Neural progenitor cell (in vitro differentiated cells): Measurements from ENCODE around the gene DLX4. TPM values are rescaled to one million over a fixed set of nuclear protein-coding genes. Genes with fewer than 3 reads are reported as not detected.

ENCODE experiments used
- DNase-seq: peaks from one replicate; pipeline ENCODE4 v3.0.0-alpha.2; 2016; ENCODE audit warnings: low spot score
- H2AFZ ChIP-seq: fragments of 200-600 bp; sonication (generic); replicated peaks from 2 replicates; pipeline ENCODE4 v1.6.1; 2016; ENCODE audit warnings: antibody characterized with exemption
- H3F3A ChIP-seq: fragments of 200-600 bp; sonication (generic); 2 replicates; pipeline ENCODE4 v1.6.1; 2016; ENCODE audit warnings: antibody characterized with exemption, low read depth
- H3K27ac ChIP-seq: fragments of 200-600 bp; sonication (generic); 2 replicates; pipeline ENCODE4 v1.5.1; 2016; ENCODE audit warnings: mild to moderate bottlenecking
- H3K27me3 ChIP-seq: fragments of 200-600 bp; sonication (generic); 2 replicates; pipeline ENCODE4 v1.6.1; 2016; ENCODE audit warnings: mild to moderate bottlenecking, moderate library complexity
- H3K36me3 ChIP-seq: fragments of 200-600 bp; sonication (generic); 2 replicates; pipeline ENCODE4 v1.5.1; 2016
- H3K4me1 ChIP-seq: fragments of 200-600 bp; sonication (generic); 2 replicates; pipeline ENCODE4 v1.6.1; 2016; ENCODE audit warnings: mixed run types
- H3K4me2 ChIP-seq: fragments of 200-600 bp; sonication (generic); 2 replicates; pipeline ENCODE4 v1.6.1; 2016
- H3K4me3 ChIP-seq: fragments of 200-600 bp; sonication (generic); 2 replicates; pipeline ENCODE4 v1.5.1; 2016
- H3K79me2 ChIP-seq: fragments of 200-600 bp; sonication (generic); 2 replicates; pipeline ENCODE4 v1.6.1; 2016; ENCODE audit warnings: low read depth
- H3K9ac ChIP-seq: fragments of 200-600 bp; sonication (generic); 2 replicates; pipeline ENCODE4 v1.6.1; 2016
- H3K9me3 ChIP-seq: fragments of 200-600 bp; sonication (generic); 2 replicates; pipeline ENCODE4 v1.5.1; 2016; ENCODE audit warnings: low read depth
- H4K20me1 ChIP-seq: fragments of 200-600 bp; sonication (generic); 2 replicates; pipeline ENCODE4 v1.6.1; 2016; ENCODE audit warnings: low read depth
- H3K27ac Mint-ChIP-seq: 3 replicates; pipeline ENCODE4 v1.8.0; 2021; ENCODE audit warnings: mixed read lengths
- H3K27me3 Mint-ChIP-seq: 2 replicates; pipeline ENCODE4 v1.8.0; 2022; ENCODE audit warnings: low read depth, mild to moderate bottlenecking, inconsistent platforms, moderate library complexity, mixed read lengths; ENCODE audit not compliant: insufficient read depth
- H3K36me3 Mint-ChIP-seq: 3 replicates; pipeline ENCODE4 v1.8.0; 2021; ENCODE audit warnings: mixed read lengths
- H3K4me1 Mint-ChIP-seq: 3 replicates; pipeline ENCODE4 v1.8.0; 2021; ENCODE audit warnings: mixed read lengths
- H3K4me3 Mint-ChIP-seq: 3 replicates; pipeline ENCODE4 v1.8.0; 2021; ENCODE audit warnings: mild to moderate bottlenecking, moderate library complexity, mixed read lengths
- H3K9me3 Mint-ChIP-seq: 3 replicates; pipeline ENCODE4 v1.8.0; 2020; ENCODE audit warnings: mixed read lengths
- CTCF ChIP-seq: fragments of 200-600 bp; sonication (generic); IDR thresholded peaks from 2 replicates; pipeline ENCODE4 v1.5.1; 2017; ENCODE audit warnings: antibody characterized with exemption, mild to moderate bottlenecking
- EZH2 ChIP-seq: fragments of 200-600 bp; sonication (generic); IDR thresholded peaks from 2 replicates; pipeline ENCODE4 v1.6.1; 2017; ENCODE audit warnings: antibody characterized with exemption, mild to moderate bottlenecking, moderate library complexity
- EZH2phosphoT487 ChIP-seq: fragments of 200-600 bp; sonication (generic); IDR thresholded peaks from 2 replicates; pipeline ENCODE4 v1.6.1; 2017; ENCODE audit warnings: antibody characterized with exemption
- total RNA-seq: library from RNA; depleted of rRNA; stranded (reverse); fragments of >200 nt; gene quantifications from 2 replicates; pipeline ENCODE4 v1.2.3, GENCODE V29; 2015; ENCODE audit warnings: low replicate concordance

The DLX4 gene
- total RNA-seq, 1 donor from 2014 or later, result not detected

GRCh38 chr17:50015146-50015545 is 46.2 kb downstream of the DLX4 start:
- Histone ChIP-seq H3K79me2 (no peaks in the 10 kb centered on the region), H3K9me3 (no peaks in the 10 kb centered on the region)

GRCh38 chr17:50018909-50019308 is 49.9 kb downstream of the DLX4 start:
- H3K79me2 ChIP-seq, result no peaks in the 10 kb centered on the region
- H3K9me3 ChIP-seq, result no peaks in the 10 kb centered on the region
- Mint-ChIP-seq H3K27ac (no peak overlapping the region), H3K4me1 (peaks cover 6% of the 10 kb centered on the region), H3K36me3 (no peaks in the 10 kb centered on the region), H3K9me3 (peaks cover 2% of the 10 kb centered on the region), H3K4me3 (no peak overlapping the region), H3K27me3 (no peaks in the 10 kb centered on the region)
- no peak for TF ChIP-seq CTCF
- TF ChIP-seq EZH2phosphoT487, result no peak
- TF ChIP-seq EZH2, result no peak
- peaks cover 22% of the 10 kb centered on the region for H3F3A ChIP-seq
- no peaks in the 10 kb centered on the region for H3K27me3 ChIP-seq
- no peak overlapping the region for H3K4me2 ChIP-seq
- no peak overlapping the region for H3K4me3 ChIP-seq
- H3K9ac ChIP-seq, result no peak overlapping the region
- DNase-seq, result no peak
- no peaks in the 10 kb centered on the region for H3K36me3 ChIP-seq
- H2AFZ ChIP-seq, result no peak overlapping the region
- H3K27ac ChIP-seq, result no peak overlapping the region
- H3K4me1 ChIP-seq, result no peaks in the 10 kb centered on the region
- H4K20me1 ChIP-seq, result no peaks in the 10 kb centered on the region

More at GRCh38 chr17:50015146-50015545, 46.2 kb downstream of the DLX4 start:
- no peak overlapping the region for H3K27ac ChIP-seq
- H3K4me2 ChIP-seq, result no peak overlapping the region
- TF ChIP-seq CTCF (no peak), EZH2 (no peak), EZH2phosphoT487 (no peak)
- H3K27ac Mint-ChIP-seq, result no peak overlapping the region
- no peaks in the 10 kb centered on the region for H3K36me3 Mint-ChIP-seq
- H3K9ac ChIP-seq, result no peak overlapping the region
- no peaks in the 10 kb centered on the region for H3K4me1 ChIP-seq
- DNase-seq, result no peak
- no peaks in the 10 kb centered on the region for H3K4me1 Mint-ChIP-seq
- H3K36me3 ChIP-seq, result no peaks in the 10 kb centered on the region
- no peak overlapping the region for H3K4me3 Mint-ChIP-seq
- H4K20me1 ChIP-seq, result no peaks in the 10 kb centered on the region
- H3F3A ChIP-seq, result no peaks in the 10 kb centered on the region
- peaks cover 3% of the 10 kb centered on the region for H3K27me3 Mint-ChIP-seq
- no peak overlapping the region for H3K4me3 ChIP-seq
- H2AFZ ChIP-seq, result no peak overlapping the region
- peaks cover 12% of the 10 kb centered on the region for H3K9me3 Mint-ChIP-seq
- H3K27me3 ChIP-seq, result peaks cover 6% of the 10 kb centered on the region

GRCh38 chr17:50020841-50021599 is 52.0 kb downstream of the DLX4 start:
- Mint-ChIP-seq H3K4me1 (peaks cover 6% of the 10 kb centered on the region), H3K27me3 (no peaks in the 10 kb centered on the region), H3K27ac (no peak overlapping the region), H3K36me3 (no peaks in the 10 kb centered on the region), H3K4me3 (no peak overlapping the region), H3K9me3 (no peaks in the 10 kb centered on the region)
- no peak overlapping the region for H3K27ac ChIP-seq
- peaks cover 40% of the 10 kb centered on the region for H3F3A ChIP-seq
- no peak overlapping the region for H3K9ac ChIP-seq
- H3K27me3 ChIP-seq, result no peaks in the 10 kb centered on the region
- no peak overlapping the region for H3K4me2 ChIP-seq
- H3K9me3 ChIP-seq, result no peaks in the 10 kb centered on the region
- TF ChIP-seq EZH2 (no peak), EZH2phosphoT487 (no peak), CTCF (no peak)
- H3K36me3 ChIP-seq, result no peaks in the 10 kb centered on the region
- no peak for DNase-seq
- no peaks in the 10 kb centered on the region for H3K4me1 ChIP-seq
- H2AFZ ChIP-seq, result no peak overlapping the region
- no peak overlapping the region for H3K4me3 ChIP-seq
- H3K79me2 ChIP-seq, result no peaks in the 10 kb centered on the region
- no peaks in the 10 kb centered on the region for H4K20me1 ChIP-seq
